GM12878 (cell line): Measurements from ENCODE around the gene ABCA2. TPM values are rescaled to one million over a fixed set of nuclear protein-coding genes. Genes with fewer than 3 reads are reported as not detected.

Experiments
- E2F8 ChIP-seq: fragments of 450-650 bp; IDR thresholded peaks from 2 replicates; pipeline ENCODE4 v1.6.1; 2018; ENCODE audit warnings: mild to moderate bottlenecking, low read depth, moderate library complexity; ENCODE audit not compliant: partially characterized antibody
- HCFC1 ChIP-seq: fragments of 150-350 bp; IDR thresholded peaks from 2 replicates; pipeline ENCODE4 v1.6.1; 2014; ENCODE audit warnings: low read length
- JUNB ChIP-seq: IDR thresholded peaks from 2 replicates; pipeline ENCODE4 v1.6.1; 2016; ENCODE audit warnings: antibody characterized with exemption, mild to moderate bottlenecking
- KDM1A ChIP-seq: fragments of 200-600 bp; sonication (generic); IDR thresholded peaks from 2 replicates; pipeline ENCODE4 v1.6.1; 2016; ENCODE audit warnings: borderline replicate concordance
- TCF12 ChIP-seq: IDR thresholded peaks from 2 replicates; pipeline ENCODE4 v1.6.1; 2011; ENCODE audit warnings: low read depth, mild to moderate bottlenecking, low read length
- TCF3 ChIP-seq: IDR thresholded peaks from 2 replicates; pipeline ENCODE4 v1.6.1; 2012; ENCODE audit warnings: low read depth, mild to moderate bottlenecking, low read length, borderline replicate concordance; ENCODE audit not compliant: insufficient read depth
- USF2 ChIP-seq: IDR thresholded peaks from 2 replicates; pipeline ENCODE4 v1.6.1; 2011; ENCODE audit warnings: low read depth, low read length, improper control_type of control experiment, borderline replicate concordance
- ZNF274 ChIP-seq: IDR thresholded peaks from one replicate; pipeline ENCODE4 v1.8.0; 2011; ENCODE audit not compliant: insufficient read length, insufficient read depth
- polyA plus RNA-seq, 11 experiments: library from polyadenylated mRNA; depleted of rRNA in 4 of 11; unstranded in 6 of 11; stranded (reverse) in 5 of 11; fragments of >200 nt; fragmentation: Nextera tagmentation in 4 of 11; fragmentation: Illumina TruSeq in 1 of 11; extraction: Ambion mirVana in 4 of 11; extraction: Trizol in 1 of 11; gene quantifications; 1 replicate in 1 of 11; 2 replicates in 10 of 11; pipeline versions ENCODE4 v1.2.1 to v1.2.3, GENCODE V29; 2011 to 2016; ENCODE audit warnings: inconsistent platforms in 2 of 11, missing spikeins in 2 of 11, low read depth in 1 of 11
- total RNA-seq, 4 experiments: library from RNA; depleted of rRNA in 3 of 4; stranded (reverse); fragments of >200 nt in 3 of 4; fragmentation: Illumina TruSeq in 1 of 4; extraction: Trizol in 1 of 4; gene quantifications; 2 replicates each; pipeline versions ENCODE4 v1.2.1 to v1.2.3, GENCODE V29; 2013 to 2021

The ABCA2 gene
- total and polyA plus RNA-seq, 10 of the 15 experiments (the other 5 are each of a cell fraction or from before 2014, with no cell fraction given) = 0.13 to 2.6 (median 0.71) TPM; not detected in 2

- TF ChIP-seq USF2 (no peak), ZNF274 (no peak), E2F8 (no peak), KDM1A (no peak), TCF3 (no peak), TCF12 (no peak), JUNB (no peak), HCFC1 (no peak)
Observed at GRCh38 chr9:136982232-136983051, 45.6 kb downstream of the ABCA2 start, which contains the start of gene LCNL1 (continued).
